Measurements from ENCODE around the gene PNLDC1.
"Not testable (repeated sequence)": the region's sequence is repeated elsewhere in the genome, so short reads cannot be mapped to it uniquely, and the experiment has no call there.

Gene PNLDC1

DNA sequence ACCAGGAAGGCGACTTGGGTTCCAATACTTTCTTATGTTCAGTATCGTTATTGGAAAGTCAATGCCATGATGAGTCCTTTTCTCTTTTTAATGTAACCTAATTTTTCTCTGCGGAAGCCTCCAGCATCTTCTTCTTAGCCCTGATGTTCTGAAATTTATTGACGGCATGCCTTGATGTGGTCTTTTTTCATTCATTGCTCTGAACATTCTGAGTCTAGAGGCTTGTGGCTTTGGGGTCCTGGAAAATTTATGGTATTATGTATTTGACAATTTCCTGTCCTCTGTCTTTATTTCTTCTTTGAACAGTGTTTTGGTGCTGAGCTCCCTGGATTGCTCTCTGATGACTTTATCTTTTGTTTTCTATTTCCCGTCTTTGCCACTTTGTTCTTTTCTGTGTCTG lies 62.0 kb downstream of the PNLDC1 start:
- no peak overlapping the region for H3K27ac Mint-ChIP-seq
- H3K36me3 Mint-ChIP-seq = peaks cover 2 to 4% of the 10 kb centered on the region in 2 donors
- no peak overlapping the region for H3K4me3 Mint-ChIP-seq
- peaks cover 4 to 5% of the 10 kb centered on the region in 2 donors for H3K9me3 Mint-ChIP-seq
- H3K4me1 Mint-ChIP-seq = peaks cover 0 to 2% of the 10 kb centered on the region in 2 donors
- H3K27me3 Mint-ChIP-seq = peaks cover 16 to 33% of the 10 kb centered on the region in 2 donors
- ATAC-seq (replicated peaks) = no peak
- DNase-seq = no peak

DNA sequence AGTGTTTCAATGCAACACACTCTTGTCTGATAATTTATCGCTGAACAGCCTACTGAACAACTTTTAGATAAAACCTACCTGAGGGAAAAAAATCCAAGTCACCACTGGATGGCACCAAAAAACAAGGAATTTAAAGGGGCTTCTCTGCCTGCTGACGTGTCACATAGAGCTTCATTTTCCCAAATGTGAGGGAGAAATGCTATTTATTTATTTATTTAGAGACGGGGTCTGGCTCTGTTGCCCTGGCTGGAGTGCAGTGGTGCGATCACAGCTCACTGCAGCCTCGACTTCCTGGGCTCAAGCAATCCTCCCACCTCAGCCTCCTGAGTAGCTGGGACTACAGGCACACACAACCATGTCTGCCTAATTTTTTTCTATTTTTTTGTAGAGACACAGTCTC lies 63.3 kb downstream of the PNLDC1 start:
- DNase-seq (peak; percentile 23), ATAC-seq (replicated peaks) (peak; percentile 57 to 78)
- not testable (repeated sequence) for H3K9me3 Mint-ChIP-seq, H3K4me1 Mint-ChIP-seq, H3K4me3 Mint-ChIP-seq, H3K36me3 Mint-ChIP-seq, H3K27ac Mint-ChIP-seq
- H3K27me3 Mint-ChIP-seq = peaks cover 5 to 26% of the 10 kb centered on the region in 2 donors

DNA sequence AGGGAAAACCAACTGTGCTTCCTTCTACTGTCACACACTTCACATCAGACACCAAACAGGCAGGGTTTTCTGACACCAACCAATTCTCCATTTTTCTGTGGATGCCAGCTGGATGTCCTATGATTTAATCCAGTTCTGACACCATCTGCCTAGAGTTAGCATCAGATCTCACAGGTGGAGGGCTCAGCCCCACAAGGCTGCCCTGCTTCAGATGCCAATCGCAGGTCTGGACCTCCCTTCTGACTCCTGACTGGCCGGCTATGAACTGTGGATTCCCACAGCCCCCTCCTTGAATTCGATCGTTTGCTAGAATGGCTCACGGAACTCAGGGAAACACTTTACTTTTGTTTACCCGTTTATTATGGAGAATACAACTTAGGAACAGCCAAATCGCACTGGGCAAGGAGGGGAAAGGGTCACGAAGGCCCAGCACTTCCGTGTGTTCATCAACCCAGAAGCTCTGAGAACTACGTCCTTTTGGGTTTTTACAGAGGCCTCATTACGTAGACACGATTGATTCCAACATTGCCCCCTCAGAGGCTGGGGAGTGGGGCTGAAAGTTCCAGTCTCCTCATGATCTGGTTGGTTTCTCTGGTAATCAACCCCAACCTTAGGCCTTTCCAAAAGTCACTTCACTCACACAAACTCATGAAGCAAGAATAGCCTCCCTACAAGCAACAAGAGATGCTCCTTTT lies 65.3 kb downstream of the PNLDC1 start:
- H3K27ac Mint-ChIP-seq = peak overlapping the region; percentile 62
- ATAC-seq (replicated peaks) = no peak
- peaks cover 5 to 21% of the 10 kb centered on the region in 2 donors for H3K27me3 Mint-ChIP-seq
- no peak overlapping the region for H3K4me3 Mint-ChIP-seq
- peaks cover 0 to 2% of the 10 kb centered on the region in 2 donors for H3K4me1 Mint-ChIP-seq
- no peak for DNase-seq
- H3K9me3 Mint-ChIP-seq = peaks cover 0 to 3% of the 10 kb centered on the region in 2 donors
- H3K36me3 Mint-ChIP-seq = peaks cover 0 to 2% of the 10 kb centered on the region in 2 donors

DNA sequence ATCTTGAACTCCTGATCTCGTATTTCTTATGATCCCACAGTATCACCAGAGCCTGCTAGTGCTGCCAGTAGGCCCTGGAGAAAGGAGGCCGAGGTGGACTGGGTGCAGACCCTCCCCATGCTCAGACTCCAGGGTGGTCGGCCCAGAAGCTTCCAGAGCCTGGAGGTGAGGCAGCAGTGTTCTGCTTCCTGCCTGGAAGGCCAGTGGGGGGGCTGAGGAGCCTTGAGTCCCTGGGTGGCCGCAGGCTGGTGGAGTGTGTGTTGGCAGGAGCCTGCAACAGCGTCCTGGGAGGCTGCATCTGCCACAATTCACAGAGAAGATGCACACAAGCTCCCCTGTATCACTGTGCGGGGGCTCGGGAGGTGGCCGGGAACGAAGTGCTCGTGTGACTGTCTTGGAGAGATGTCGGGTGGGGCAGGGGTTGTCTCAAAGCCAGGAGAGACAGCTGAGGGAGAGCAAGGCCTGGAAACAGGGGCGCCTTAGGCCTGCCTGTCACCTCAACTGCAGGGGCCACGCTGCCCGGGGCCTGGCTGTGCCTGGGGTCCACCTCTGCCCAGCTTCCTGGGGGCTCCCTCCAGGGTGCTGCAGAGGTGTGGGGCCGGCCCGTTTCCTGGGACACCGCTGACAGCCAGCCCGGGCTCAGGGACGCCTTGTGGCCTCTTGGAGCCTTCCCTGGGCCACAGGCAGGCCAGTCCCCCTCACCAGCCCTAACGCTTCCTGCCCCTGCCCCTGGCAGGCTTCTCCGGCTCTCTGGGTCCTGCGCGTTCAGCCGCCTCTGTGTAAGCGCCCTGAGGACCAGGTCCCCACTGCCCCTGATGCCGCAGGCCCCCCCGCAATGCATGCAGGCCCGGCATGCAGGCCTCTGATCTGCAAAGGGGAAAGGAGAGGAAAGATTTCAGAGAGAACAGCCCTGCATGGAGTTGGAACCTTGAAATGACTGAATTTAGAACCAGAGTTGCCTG lies 66.5 kb downstream of the PNLDC1 start:
- Mint-ChIP-seq H3K36me3 (peaks cover 0 to 2% of the 10 kb centered on the region in 2 donors), H3K4me1 (peaks cover 0 to 2% of the 10 kb centered on the region in 2 donors), H3K4me3 (no peak overlapping the region), H3K27me3 (peaks cover 0 to 18% of the 10 kb centered on the region in 2 donors), H3K9me3 (peaks cover 0 to 3% of the 10 kb centered on the region in 2 donors), H3K27ac (peak overlapping the region; percentile 4)
- DNase-seq (no peak), ATAC-seq (replicated peaks) (no peak)
